Measurements from ENCODE around the gene TLK1. TPM values are rescaled to one million over a fixed set of nuclear protein-coding genes. Genes with fewer than 3 reads are reported as not detected.

TLK1 gene
- total and polyA plus RNA-seq, 9 of the 15 experiments (the other 6 are each of a cell fraction or from before 2014, with no cell fraction given), result 20.2 to 101 (median 40.5) TPM

GRCh38 chr2:171086352-171087290, 74.1 kb downstream of the TLK1 start (continued):
- peak; percentile 27; the same call in 1 of the 2 replicates for TF ChIP-seq PKNOX1 (IDR thresholded peaks at IDR 0.05)
- TF ChIP-seq NBN (IDR thresholded peaks at IDR 0.05; ENCODE audit: low read depth), result 0 out of 2 replicates have a peak, but pooled peaks have one; percentile 47
- peak in 1 of 2 experiments; percentile 38; a peak in 1 of 4 replicates for TF ChIP-seq RCOR1 (IDR thresholded peaks at IDR 0.05; ENCODE audit: borderline replicate concordance in 1 of 2, low read depth in 2 of 2, low read length in 2 of 2)
- TF ChIP-seq TBL1XR1 (IDR thresholded peaks at IDR 0.05; ENCODE audit: low read length in 2 of 2), result peak in 1 of 2 experiments; percentile 56; a peak in 1 of 4 replicates
- peak; percentile 15; the same call in 1 of the 2 replicates for TF ChIP-seq ZEB2 (IDR thresholded peaks at IDR 0.05)

GRCh38 chr2:171084128-171084527, 76.6 kb downstream of the TLK1 start:
- Histone ChIP-seq H3K4me1 (replicated peaks in 1 of 2; ENCODE audit: control insufficient read depth in 2 of 2, insufficient read depth in 2 of 2, low read length in 2 of 2) (peaks cover 0 to 21% of the 10 kb centered on the region in 2 experiments; a peak in 2 of 5 replicates), H2AFZ (ENCODE audit: low read depth, low read length) (no peak overlapping the region), H3K36me3 (ENCODE audit: control insufficient read depth, insufficient read depth, low read length) (peaks cover 22% of the 10 kb centered on the region; the same call in 2 of the 3 replicates), H3K9me1 (ENCODE audit: control insufficient read depth, insufficient read depth, low read length) (no peaks in the 10 kb centered on the region), H3K4me2 (ENCODE audit: insufficient read depth, low read length) (peak overlapping the region; percentile 42; the same call in 1 of the 2 replicates), H3K9me3 (replicated peaks; ENCODE audit: control insufficient read depth, insufficient read depth, low read depth, low read length) (no peaks in the 10 kb centered on the region), H3K27ac (ENCODE audit: extremely low read depth, low read depth, low read length) (0 out of 3 replicates have a peak overlapping the region, but pooled peaks have one; percentile 8), H3K79me2 (ENCODE audit: control insufficient read depth, insufficient read depth, low read length) (peaks cover 90% of the 10 kb centered on the region), H4K20me1 (replicated peaks; ENCODE audit: control insufficient read depth, insufficient read depth, low read length) (peaks cover 12% of the 10 kb centered on the region), H3K9ac (ENCODE audit: insufficient read depth in 1 of 2, low read depth in 2 of 2, low read length in 2 of 2) (peak overlapping the region in 1 of 2 experiments; percentile 4; a peak in 1 of 4 replicates), H3K27me3 (ENCODE audit: control insufficient read depth in 2 of 2, insufficient read depth in 2 of 2, low read length in 2 of 2) (no peaks in the 10 kb centered on the region), H3K4me3 (no peak overlapping the region)
- in situ Hi-C loops (cut with MboI), result no loop called here
- FAIRE-seq (peak; percentile 29), ATAC-seq (peak; percentile 64), DNase-seq (ENCODE audit: extremely low read depth in 1 of 4, low spot score in 3 of 4) (peak in 1 of 4 experiments; percentile 18)
- intact Hi-C loops (cut with micrococcal nuclease), result loop anchor here (10.0 kb wide), 1 partner anchor 331 kb away; no protein-coding TSS in a partner anchor
- ChIA-PET CTCF (ENCODE audit: low intra/inter-chr PET ratio) (no interaction called here), POLR2A (no interaction called here)
- WGBS (ENCODE audit: insufficient coverage, low coverage, missing lambda C conversion rate), result 31% methylated on average over 5 of the region's 5 CpGs
- no TSS peak for BruUV-seq (replicated peaks)
- no peak for TF ChIP-seq SRSF1 (IDR thresholded peaks at IDR 0.05; ENCODE audit: low read depth, low read length)
- no peak for TF ChIP-seq RERE (CRISPR knock-in tag; IDR thresholded peaks at IDR 0.05; ENCODE audit: borderline replicate concordance)
- peak; percentile 48; the same call in 1 of the 2 replicates for TF ChIP-seq HMBOX1 (IDR thresholded peaks at IDR 0.05)
- TF ChIP-seq SNIP1 (IDR thresholded peaks at IDR 0.05; ENCODE audit: low read depth), result 0 out of 2 replicates have a peak, but pooled peaks have one; percentile 14
- no peak for TF ChIP-seq BCOR (IDR thresholded peaks at IDR 0.05)

Data from K562 (cell line).